ENCODE measurements around the gene CYTIP. TPM values are rescaled to one million over a fixed set of nuclear protein-coding genes. Genes with fewer than 3 reads are reported as not detected.
A peak's percentile ranks its signal among the peaks of the same experiment; 100 is the strongest.

The CYTIP gene
- polyA plus RNA-seq, 10 donors, result 0.23 to 8.5 (median 0.58) TPM

DNA sequence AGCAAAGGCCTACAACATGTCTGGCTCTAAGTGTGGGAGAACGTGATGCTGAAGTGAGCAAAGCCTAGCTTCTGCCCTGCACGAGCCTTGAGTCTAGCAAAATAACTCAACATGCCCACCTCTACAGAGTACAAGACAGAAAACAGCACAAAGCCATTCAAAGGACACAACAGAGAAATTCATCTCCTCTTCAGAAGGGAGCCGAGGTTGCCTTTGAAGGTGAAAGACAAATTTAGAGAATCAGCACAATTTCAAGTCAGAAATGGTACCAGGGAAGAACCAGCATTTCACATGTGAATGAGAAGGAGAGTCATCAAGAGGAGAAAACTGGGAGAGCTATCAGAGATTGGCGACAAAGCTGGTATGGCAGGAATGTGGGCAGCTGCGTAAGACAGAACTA is 21.7 kb upstream of the CYTIP start:
- DNase-seq, result no peak

DNA sequence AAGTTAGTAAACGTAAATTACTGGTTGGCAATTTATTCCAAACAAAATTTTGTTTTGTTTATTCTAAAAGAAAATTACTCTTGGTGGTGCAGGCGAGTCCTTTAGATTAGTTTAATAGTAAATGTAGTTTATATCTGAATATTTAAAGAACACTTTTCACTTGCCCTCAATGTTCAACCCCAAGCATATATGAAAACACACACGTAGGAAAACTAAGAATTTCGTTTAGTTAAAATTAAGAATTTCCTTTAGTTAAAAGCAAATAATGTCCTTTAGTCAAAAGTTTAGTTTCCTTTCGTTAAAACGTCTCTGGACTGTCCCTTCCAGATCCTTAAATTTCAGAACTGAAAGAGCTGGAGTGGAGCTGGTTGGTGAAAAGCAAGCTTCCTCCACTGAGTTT is 19.1 kb upstream of the CYTIP start:
- no peak for DNase-seq

DNA sequence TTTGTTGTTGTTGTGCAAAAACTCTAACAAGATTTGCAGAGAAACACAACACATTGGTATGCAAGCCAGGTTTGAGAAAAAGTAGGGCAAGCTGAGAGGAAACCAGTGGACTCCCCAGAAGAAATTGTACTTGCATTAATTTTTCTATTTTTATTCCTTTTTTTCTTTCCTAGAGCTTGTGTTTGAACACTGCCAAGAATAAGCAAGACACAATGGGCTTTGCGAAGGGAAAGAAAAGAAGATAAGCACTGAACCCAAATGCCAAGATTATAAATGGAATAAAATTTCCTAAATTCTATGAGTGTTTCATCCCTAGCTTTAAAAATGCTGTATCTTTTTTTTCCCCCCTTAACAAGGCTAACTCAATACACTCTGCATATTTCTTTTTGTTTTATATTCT is 17.0 kb upstream of the CYTIP start:
- no peak for DNase-seq

DNA sequence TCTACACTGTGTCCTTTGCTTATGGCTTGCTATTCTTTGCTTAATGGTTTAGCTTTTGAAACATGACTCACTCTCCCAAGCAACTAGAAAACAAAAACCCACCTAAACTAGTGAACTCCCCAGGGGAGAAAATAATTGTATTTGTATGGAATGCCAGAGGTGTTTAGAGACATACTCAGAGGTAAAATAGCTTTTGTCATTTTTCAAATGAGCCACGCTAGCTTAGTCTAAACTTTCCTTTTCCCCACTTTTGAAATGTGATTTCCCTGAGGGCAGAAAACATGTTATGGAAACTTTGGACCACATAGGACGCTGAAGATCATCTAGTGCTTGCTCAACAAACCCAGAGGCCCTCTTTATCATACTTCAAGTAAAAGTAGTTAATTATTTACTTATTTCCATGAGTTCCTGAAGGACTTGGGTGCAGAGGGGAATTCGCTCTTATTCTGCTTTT is 16.5 kb upstream of the CYTIP start:
- DNase-seq, result peak in 1 of 3 donors; percentile 25

DNA sequence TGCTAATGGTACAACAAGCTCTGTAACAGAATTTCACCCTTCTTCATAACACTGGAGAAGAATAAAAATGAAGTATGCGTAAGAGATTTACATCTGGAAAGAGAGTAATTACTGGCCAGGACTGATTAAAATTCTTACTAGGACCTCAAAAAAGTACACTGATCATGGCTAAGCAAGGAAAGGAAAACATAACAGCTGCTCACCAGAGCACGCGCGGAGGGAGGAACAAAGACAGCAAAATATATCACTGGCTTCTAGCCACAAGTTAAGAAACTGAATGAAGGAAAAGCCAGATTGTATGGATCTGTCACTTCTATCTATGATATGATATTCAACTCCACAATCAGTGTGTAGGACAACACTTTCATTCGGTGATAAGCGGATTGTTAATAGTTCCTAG is 15.6 kb upstream of the CYTIP start:
- DNase-seq, result peak in 1 of 3 donors; percentile 44

DNA sequence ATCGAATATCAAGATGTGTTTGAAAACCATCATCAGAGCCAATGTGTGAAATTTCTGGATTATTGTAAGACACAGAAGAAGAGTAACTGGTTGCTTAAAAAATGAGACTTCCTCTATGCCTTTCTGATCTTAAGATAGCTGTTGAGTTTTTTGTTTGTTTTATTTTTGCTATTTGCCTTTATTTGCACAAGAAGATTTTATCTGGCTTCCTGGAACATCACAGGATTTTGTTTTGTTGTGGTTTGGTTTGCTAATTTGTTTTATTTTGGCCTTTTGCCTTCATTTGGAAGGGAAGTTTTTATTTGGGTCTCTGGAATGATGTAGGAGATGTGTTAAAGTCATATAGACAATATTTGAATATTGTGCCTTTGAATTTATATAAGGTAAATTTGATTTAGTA is 3.9 kb upstream of the CYTIP start:
- no peak for DNase-seq

DNA sequence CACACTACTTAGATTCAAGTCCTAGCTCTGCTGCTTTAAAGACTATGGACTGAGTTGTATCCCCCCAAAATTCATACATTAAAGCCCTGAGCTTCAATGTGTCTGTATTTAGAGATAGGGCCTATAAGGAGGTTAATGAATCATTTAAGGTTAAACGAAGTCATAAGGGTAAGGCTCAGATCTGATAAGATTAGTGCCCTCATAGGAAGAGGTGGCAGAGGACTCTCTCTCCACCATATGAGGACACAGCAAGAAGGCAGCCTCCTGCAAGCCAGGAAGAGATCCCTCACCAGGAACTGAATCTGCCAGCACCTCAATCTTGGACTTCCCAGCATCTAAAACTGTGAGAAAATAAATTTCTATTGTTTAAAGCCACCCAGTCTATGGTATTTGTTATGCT is 3.1 kb upstream of the CYTIP start:
- DNase-seq, result no peak

DNA sequence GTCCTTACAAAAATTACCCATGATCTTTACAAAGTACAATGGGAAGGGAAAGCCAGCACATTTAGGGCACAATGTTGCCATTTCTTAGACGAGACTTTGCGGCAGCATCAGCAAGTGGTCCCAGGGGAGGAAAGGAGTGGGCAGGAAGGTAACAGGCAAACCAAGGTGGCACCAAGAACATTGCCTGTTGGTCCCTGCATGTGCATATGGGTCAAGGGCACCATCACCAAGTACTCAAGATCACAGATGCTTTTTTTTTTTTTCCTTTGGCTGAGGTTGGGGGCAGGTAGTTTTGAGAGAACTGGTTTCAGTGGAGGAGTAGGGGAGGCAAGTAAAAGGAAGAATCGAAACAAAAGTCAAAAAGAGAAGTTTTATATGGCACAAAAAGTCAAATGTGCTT is 752 bp upstream of the CYTIP start:
- no peak for DNase-seq

DNA sequence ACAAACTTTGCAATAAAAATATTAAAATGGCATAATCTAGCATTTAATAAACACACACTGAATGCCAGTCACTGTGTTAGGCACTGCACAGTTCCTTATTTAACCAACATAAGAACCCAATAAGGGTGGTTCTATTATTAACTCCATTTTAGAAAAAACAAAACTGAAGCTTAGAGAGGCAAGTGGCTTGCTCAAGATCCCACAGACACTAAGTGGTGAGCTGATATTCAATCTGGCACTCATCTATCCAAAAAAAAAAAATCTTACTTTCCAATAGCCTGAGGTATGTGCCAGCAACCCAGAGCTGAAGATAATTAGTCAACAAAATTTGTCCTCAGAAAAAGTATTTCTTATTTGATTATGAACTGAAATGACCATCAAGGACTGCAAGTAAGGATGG is 799 bp downstream of the CYTIP start:
- DNase-seq, result no peak

DNA sequence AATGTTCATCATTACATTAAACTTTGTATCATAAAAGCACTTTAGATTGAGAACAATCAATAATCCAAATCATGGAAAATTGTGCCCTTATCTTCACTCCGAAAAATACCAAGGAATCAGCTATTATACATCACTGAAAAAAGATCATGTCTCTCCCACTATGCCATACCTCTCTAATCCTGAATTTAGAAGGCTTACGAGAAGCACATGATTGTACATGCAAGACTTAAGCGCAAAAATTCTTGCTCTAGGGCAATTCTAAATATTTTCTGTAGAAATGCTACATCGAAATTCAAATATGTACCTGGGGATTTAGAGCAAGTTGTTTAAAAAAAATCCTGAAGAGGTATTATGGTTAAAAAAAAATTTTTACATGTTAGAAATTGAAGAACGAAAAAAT is 1.3 kb downstream of the CYTIP start:
- no peak for DNase-seq

DNA sequence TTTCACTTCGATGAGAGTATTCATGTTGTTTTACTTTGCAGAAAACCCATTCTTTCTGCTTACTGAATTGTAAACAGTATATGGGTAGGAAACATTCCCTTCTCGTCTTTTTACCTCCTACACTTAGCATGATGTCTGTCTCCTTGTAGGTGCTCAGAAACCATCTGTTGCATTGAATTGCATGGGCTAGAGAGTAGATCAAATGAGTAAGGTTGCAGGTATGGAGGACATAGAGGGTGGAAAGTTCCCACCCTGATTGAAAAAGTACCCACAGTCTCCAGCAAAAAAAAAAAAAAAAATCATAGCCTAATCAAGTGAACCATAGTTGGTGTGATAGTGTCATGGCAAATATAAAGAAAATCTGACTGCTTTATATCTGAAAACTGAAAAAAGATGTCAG is 1.7 kb downstream of the CYTIP start:
- no peak for DNase-seq

DNA sequence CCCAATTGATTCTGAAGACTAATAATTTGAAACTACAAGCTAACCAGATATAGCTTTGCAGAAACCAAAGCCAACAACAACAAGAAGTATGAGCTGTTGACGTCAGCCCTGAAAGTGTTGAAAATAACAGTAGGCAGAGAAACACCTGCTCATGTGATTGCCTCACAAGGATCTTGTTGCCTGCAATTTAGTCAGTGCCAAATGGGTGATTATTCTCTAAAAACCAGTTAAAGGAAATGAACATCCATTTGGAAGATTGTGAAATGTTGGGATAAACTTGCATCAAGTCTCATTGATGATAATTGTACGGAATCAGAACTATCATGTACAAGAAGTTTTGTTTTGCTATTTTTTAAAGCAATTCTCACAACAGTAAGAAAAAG is 2.8 kb downstream of the CYTIP start:
- DNase-seq, result no peak

DNA sequence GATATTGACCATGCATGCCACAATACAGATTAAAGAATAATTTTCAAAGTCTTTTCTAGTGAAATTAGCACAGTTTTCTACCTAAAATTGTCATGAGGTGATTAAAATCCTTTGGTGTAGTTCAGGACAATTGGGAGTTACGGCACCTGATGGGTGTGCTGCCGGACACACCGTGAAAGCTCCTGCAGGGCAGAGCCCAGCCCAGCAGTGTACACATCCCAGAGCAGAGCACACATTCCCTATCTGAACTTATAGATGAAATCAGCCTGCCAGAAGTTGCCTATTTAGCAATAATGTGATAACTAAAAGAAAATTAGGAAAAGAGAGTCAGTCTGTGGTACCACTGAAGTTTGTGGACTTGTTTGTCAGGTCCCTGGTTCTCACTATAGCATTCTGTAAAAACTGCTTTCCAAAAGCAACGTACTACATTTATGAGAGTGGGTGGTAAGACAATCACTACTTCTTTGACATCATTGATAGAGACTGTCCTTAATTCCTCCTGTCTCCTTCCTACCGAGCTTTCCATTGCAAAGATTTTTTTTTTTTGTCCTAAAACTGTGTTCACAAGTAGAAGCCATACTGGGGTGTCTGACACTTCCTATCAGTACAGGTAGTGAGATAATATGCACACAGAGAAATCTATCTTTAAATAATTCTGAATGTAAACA is 3.4 kb downstream of the CYTIP start:
- DNase-seq, result no peak

DNA sequence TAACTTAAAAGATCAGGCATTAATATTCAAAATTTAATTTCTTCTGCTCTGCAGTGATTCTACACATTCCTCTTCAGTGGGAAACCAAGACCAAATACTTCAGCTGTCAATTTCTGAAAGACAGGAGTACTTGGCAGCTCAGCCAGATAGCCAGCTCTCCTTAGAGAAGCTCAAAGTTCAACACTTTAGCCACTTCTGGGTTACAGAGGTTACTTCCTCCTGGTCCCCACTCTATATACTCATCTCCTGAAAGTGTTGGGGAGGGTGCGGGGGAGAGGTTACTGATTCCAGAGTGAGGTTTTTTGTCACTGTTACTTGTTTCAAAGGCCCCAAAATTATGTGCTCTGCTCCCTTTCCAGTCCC is 4.1 kb downstream of the CYTIP start:
- no peak for DNase-seq

DNA sequence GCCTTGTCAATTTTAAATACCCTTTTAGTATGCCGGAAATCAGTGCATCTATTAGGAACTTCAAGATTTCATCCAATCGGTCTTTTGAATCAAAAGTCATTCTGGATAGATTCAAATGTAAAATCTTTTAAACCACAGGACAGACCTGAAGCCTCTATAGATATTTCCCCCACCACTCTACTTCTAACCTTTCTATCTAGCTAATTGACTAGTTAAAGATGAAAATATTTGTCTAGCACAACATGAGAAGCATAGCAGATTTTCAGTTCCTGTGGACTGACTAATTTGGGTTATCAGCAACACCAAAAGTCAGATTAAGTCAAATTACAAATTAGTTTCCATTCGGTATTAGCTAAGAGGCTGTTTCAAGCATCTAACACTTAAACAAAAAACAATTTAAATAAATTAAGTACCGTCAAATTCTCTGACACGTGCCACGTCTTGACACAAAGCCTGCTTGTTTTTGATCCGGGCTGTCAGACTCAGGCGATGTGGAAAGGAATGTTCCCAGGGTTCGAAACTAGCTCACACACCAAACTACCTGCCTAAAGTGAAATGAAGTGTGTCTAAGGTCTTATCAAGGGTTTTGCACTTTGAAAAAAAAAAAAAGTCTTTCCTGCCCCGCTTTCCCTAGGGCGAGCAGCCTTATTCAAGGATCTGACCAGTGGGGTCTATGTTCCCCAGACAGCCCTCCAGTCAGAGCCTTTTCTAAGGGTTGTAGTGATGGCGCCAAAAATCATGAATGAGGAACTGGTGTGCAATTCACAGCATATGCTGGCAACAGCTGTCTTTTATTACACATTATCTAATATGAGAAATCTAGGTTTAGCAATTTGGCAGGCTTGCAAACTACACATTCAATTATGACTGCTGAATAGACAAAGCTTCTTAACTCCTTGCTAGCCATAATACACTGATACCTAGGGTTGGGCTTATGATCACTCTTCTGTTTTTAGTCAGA is 4.7 kb downstream of the CYTIP start:
- peak in 2 of 3 donors; percentile 63 to 67 for DNase-seq

DNA sequence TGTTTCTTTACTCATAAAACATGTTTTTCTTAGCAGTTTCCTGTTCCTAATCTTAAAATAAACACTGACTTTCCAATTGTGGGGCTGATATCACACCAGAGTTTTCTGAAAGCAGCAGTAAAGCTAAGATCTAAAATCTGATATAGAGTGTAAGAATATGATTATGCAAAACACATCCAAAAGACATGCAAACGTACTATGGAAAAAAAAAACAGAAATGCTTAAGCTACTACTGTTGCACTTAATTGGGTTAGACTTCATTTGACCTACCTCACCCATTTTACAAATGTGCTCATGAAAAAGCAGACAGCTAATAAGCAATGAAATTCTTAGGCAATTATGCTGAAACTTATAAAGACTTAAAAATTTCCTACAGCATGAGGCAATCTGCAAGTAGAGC is 10.5 kb downstream of the CYTIP start:
- no peak for DNase-seq

DNA sequence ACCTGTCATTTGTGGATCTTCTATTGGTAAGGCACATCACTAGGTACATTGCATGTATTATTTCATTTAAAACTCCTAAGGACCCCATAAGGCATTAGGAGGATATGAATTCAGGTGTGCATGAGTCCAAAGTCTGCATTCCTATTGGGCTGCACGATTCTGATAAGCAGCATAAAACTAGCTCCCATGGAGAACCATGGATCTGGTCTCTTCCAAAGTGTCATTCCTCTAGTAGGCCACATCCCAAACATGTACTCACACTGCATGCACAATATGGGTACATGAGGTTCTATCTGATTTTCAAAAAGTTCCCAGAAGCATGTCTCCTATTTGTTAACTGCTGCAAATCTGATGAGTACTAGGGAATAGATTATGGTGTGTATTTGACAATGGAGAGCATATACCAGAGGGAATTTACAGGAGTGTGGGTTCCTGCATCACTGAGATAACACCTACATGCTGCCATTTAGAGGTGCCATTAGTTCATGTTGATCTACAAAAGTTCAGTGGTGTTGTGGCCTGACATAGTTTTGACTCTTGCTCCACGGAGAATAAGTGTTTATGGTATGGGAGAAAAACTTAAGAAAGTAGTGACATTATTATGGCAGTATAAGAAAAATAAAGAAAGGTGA is 11.3 kb downstream of the CYTIP start:
- DNase-seq, result no peak

DNA sequence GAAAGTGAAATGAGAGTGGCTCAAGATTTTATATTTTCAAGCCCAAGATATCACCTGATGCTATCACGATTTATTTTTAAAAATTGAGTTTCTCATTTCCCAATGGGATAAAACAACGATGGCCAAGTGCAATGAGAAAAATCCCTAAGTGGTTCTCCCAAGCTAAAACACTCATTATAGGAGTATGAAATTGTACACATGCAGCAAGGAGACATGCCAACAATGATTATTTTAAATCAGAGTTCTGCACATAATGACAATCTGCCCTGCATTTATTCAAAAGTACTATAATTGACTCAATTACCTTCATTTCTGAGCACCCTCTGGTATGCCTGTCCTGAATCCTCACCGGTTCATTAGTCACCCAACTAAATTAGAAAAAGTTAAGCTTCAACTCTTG is 12.7 kb downstream of the CYTIP start:
- no peak for DNase-seq

DNA sequence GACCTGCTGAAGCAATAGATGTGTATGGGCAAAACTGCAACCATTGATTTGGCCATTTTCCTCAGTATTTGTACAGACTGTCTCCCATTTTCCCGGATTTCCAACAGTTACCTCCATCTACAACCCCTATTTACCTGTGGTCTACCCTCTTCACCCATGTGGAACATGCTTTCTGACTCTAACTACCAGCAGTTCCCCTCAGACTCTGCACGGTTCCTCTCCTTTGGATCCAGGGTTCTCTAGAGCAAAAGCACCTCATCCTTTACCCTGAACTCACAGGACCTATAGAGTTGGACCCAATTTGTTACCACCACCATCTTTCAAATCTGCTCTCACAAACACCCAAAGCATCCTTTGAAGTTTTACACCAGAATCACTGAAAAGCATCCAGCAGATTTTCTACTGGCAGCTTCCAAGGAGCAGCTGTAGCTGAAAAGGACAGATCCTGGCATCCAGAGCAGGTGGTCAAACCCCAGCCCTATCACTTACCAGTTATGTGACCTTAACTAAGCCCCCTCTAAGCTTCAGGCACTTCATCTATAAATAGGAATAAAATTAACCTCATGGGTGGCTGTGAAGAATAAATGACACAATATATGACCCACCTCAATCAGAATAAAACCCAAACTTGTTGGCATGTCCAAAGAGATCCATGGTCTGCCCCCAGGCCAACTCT is 15.3 kb downstream of the CYTIP start:
- peak in 1 of 3 donors; percentile 41 for DNase-seq

DNA sequence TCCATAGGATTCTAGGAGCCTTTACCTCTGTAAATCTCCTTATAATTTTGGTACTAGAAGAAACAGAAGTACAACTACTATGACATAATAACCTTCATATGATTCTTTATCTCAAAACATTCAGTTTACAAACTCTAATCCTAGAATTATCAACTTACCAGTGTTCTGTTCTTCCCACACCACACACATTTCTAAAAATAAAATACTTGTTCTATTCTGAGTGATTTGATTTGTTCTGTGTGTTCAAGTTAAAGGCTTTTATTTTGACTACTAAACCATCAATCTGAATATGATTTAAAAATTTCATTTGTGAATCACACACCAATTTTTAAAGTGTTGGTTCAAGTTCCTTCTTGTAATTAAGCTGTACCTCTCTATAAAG is 16.0 kb downstream of the CYTIP start:
- DNase-seq, result no peak

DNA sequence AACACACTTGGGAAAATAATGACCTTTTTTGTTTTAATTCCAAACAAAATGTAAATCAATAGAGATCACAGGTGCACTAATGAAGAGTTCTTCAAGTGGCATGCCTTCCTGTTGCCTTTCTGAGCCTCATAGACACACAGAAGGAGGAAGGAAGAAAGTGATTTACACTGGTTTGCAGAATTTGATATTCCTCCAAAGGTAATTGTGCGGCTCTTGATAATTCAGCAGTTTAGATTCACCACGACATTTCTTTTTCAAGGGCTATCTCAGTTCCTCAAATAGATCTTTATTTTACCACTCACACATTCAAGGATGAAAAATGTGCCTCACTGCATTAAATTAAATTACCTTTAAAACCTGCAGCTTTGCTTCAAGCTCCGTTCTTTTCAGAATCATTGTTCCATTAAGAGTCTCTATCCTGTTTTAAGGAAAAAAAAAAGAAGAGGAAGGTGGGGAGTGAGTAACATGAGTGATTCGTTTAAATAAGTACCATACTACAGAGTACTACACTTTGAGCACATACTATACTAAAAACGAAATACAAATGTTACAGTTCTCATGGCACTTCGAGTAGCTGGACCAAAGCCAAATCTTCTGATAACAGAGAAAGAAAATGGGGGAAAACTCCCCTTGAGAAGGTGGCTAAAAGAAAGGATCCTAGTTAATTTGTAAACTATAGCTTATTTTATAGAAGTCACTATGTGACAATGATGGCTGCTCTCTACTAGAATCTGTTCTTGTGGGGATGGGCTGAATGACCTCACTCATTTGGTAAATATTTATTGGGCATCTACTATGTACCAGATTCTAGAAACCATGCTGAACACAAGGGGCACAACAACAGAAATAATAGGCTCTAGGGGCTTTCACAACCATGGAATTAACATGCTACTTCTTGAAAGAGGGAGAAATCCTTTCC is 16.6 kb downstream of the CYTIP start:
- no peak for DNase-seq
